ENCODE measurements around the gene DNAJB12.

DNA sequence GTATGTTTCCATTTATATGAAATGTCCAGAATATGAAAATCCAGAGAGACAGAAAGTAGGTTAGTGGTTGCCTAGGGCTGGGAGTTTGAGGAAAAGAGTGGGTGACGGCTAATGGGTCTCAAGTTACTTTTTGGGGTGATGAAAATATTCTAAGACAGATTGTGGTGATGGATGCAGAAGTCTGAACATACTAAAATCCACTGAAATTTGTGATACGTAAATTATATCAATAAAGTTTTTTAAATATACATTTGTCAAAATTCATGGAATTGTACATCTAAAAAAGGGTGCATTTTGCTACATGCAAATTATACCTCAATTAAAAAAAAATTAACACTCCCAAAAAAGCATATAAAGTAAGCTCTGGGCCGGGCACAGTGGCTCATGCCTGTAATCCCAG is 71.6 kb downstream of the DNAJB12 start:
- TF ChIP-seq POLR2A (IDR thresholded peaks at IDR 0.05) = no peak
- TF ChIP-seq CTCF (IDR thresholded peaks at IDR 0.05) = no peak

Measured in testis (tissue), 2 donors.